GM21737 (cell line): Measurements from ENCODE around the gene LEKR1.
"Not testable (repeated sequence)": the region's sequence is repeated elsewhere in the genome, so short reads cannot be mapped to it uniquely, and the experiment has no call there.

Experiments used
- ATAC-seq: cut with Tn5 transposase; IDR thresholded peaks from one replicate; pipeline ENCODE4 v1.9.1; 2021; ENCODE audit warnings: mild to moderate bottlenecking, moderate library complexity; ENCODE audit not compliant: unreplicated experiment

The LEKR1 gene

DNA sequence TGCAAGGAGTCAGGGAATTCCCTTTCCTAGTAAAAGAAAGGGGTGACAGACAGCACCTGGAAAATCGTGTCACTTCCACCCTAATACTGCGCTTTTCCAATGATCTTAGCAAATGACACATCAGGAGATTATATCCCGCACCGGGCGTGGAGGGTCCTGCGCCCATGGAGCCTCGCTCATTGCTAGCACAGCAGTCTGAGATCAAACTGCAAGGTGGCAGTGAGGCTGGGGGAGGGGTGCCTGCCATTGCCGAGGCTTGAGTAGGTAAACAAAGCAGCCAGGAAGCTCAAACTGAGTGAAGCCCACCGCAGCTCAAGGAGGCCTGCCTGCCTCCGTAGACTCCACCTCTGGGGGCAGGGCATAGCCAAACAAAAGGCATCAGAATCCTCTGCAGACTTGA lies 140.2 kb downstream of the LEKR1 start:
- not testable (repeated sequence) for ATAC-seq

DNA sequence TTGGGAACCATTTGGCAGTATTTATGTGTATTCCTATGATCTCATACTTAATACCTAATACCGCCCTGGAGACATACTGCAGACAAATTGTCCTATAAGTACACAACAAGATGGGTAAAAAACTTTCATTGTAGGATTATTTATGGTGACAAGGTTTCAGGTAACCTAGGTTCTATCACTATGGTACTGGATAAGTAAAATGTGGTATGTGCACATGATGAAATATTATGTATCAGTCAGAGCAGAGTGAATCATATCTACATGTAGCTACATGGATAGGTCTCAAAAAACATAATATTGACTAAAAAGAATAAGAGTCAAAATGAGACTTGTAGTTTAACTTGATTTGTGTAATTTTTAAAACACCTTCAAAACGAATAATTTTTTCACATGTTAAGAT lies 147.8 kb downstream of the LEKR1 start:
- ATAC-seq, result no peak

DNA sequence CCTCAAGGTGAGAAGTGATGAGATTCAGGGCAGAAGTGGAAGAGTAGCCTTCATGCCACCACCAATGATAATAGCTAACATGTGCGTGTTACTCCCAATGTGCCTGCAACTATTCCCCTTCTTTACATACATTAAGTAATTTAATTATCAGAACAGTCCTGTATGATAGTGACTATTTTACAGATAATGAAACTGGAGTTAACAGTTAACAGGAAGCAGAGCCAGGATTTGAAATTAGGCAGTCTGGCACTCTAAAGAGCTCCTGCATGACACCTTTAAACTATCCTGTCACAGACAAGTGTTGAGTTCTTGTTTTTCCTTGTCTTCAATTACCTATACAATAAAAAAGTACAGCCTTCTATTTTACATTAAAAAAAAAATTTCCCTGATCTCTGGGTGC lies 148.8 kb downstream of the LEKR1 start:
- no peak for ATAC-seq

DNA sequence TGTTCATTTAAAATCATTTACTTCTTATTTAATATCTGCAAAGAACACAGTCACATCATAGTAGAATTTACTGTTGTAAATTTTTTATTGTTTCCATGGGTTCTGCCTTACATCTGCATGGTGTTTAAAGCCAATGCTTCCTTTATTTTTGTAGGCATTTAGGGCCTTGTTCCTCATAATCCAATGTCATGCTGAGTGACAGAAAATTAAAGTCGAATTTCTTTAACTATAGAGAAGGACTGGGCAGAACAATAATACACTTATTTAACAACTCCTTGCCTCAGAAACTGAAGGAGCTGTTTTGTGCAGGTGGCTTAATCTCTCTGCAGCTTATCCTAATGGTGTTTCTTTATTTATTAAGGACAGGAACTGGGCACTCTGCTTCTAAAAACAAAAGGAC lies 149.6 kb downstream of the LEKR1 start:
- no peak for ATAC-seq

DNA sequence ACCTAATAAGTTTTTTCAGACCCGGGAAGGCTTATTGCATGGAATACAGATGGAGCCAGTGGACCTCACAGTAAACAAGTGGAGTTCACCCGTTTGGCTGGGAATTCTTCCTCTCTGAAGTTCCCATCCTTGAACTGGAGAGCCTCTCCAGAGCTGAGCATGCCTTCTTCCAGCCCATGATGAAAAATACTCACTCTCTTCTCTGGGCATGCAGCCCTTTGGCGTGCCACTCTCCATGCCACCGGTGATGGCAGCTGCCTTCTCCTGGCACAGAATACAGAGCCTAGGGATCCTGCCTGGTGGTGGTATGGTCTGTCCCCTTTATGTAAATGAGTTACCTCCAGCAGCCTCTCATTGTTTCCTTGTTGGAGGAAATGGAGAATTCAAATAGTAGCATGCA lies 150.8 kb downstream of the LEKR1 start:
- no peak for ATAC-seq

DNA sequence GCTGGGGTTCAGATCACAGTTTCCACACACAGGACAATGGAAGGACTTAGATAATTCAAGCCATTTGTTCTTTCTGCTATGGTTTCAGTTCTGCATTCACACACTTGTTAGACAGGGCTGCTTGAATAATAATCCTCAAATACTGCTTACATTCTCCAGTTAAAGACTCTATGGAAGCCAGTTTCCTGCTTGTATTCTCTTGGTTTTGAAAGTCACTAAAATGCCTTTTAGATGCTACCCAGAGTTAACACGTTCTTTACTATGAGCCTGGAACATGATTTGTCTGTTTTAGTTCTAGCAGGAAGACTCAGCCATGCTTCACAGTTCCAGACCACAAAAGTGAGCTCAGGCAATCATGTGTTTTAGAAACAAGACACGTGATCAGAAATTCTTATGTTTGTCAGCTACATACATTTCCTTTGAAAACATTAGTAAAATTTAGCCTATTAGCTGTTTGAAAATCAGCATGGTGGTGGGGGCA lies 152.4 kb downstream of the LEKR1 start:
- ATAC-seq, result peak; percentile 88

DNA sequence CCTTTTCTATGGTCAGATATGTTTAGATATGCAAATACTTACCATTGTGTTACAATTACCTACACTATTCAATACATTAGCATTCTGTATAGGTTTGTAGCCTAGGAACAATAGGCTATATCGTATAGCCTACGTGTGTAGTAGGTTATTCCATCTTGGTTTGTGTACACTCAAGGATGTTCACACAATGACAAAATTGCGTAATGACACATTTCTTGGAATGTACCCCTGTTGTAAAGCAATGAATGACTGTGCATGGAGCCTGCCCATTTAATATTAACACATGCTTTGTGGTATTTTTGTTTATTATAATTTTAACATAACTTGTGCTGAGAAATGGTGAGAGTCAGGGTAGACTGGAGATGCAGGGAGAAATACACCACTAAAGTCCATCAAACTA lies 154.9 kb downstream of the LEKR1 start:
- no peak for ATAC-seq

DNA sequence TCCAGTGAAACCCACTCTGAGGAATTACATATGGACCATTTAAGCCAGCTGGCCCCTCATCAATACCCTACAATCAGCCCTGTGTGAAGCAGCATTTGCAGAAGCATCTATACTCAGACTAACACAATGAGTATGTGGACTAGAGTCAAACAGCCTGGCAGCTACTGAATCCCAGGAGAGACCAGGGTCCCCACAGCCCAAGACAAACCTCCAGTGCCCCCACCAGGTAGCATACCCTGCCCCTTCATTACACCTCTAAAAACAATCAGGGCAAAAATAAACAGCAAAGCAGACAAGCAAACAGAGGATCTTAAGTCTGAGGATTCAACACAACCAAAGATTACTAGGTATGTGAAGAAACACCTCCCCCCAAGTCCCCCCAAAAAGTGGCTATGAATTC lies 157.4 kb downstream of the LEKR1 start:
- ATAC-seq, result no peak

DNA sequence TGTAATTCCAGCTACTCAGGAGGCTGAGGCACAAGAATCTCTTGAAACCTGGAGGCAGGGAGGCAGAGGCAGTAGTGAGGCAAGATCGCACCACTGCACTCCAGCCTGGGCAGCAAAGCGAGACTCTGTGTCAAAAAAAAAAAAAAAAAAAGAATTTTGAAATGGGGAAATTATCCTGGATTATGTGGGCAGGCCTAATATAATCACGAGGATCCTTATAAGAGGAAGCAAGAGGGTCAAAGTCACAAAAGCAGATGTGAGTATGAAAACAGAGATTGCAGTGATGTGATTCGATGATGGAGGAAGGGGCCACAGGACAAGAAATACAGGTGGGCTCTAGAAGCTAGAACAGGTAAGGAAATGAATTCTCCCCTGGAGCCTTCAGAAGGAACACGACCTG lies 159.6 kb downstream of the LEKR1 start:
- ATAC-seq, result no peak

DNA sequence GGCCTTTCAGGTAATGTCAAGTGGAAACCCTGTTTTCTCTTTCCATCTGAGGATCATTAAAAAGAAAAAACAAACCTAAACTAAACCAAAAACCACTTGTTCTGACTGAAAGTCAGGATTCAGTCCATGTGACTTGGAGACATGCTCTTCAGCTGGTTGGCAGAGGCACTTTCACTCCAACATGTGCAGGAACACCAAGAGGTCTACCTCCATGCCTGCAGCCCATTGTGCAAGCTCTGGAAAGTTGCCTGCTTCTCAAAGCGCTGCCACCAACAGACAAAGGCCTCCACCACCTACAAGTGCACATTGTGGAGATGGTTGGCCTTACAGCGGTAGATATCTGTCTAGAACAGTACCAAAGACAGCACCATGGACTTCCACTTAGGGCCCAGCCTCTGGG lies 161.8 kb downstream of the LEKR1 start:
- no peak for ATAC-seq

DNA sequence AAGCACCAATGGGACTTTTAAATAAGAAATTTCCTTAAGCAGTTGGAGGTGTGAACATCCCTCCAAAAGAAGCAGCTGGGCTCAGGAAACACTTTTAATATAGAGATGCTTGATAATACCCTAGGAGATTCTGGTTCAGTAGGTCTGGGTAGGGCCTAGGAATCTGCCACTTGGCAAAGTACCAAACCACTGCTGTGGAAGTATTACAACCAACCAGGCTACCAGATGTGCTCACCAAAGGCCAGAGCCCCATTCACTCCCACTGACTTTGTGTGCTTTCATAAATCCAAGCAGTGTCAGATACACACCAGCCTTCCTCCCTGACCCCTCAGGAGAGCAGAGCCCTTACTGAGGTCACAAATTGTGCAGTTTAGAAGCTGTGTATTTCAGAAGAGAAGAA lies 171.2 kb downstream of the LEKR1 start:
- ATAC-seq, result no peak

DNA sequence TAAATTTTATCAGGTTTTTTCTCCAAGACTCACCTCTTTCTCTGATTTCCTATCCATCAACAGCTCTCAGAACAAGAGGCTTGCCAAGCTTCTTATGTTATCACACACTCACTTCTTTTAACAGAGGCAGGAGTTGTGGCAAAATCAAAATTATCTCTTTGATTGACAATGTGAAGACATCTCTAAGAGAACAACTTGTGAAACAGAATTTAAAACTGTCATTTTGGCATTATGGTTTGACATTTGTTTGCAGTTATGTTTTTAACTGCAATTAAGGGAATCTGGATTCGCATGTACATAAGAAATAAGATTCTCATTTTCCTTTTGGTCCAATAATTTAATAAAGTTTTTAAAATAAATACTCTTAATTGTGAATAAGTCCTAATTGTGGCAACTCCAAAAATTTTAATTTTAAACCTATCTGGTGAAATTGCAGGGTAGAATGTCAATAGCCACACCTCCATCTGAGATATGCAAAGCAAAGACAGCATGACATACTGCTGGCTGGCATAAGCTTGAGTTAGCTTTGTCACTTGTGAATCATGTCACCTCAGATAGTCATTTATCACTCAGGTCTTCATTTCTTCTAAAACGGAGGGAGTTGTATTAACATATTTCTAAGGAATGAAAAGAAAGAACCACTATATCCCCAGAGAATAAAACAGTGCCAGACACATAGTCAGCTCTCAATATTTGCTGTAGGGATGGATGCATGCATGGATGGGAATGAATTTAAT lies 175.2 kb downstream of the LEKR1 start:
- ATAC-seq, result no peak

DNA sequence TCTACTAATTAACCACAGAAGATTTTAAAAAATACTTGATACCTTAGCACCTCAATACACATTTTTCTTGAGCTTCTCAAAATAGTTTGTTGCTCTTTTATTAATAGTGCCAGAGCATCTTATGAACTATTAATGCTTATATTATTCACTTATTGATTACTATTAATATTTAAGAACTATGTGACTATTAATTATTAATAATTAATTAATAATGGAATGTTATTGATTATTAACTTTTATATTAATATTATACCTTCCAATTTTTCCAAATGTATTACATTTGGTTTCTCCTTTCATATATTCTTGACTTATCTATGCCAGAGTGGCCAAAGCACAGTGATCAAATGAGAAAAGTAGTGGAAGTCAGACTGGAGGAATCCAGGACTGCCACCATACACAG lies 195.5 kb downstream of the LEKR1 start:
- ATAC-seq, result no peak

DNA sequence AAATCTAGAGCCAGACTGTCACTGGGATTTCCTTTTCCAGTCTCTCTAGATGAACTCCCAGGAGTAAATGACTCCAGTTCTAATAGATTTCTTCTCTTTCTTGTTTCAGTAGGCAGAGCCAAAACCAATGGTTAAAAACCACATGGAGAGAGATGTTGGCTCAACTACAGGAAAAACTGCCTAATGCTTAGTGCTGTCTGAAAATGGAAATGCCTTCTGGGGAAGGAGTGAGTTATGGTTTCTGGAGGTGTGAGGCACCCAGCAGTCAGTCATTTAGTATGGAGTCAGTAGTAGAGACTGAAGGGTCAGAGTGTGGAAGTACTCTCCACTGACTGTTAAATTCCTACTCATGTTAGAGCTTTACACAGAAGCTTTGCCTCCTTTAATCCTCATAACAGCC lies 197.1 kb downstream of the LEKR1 start:
- no peak for ATAC-seq

DNA sequence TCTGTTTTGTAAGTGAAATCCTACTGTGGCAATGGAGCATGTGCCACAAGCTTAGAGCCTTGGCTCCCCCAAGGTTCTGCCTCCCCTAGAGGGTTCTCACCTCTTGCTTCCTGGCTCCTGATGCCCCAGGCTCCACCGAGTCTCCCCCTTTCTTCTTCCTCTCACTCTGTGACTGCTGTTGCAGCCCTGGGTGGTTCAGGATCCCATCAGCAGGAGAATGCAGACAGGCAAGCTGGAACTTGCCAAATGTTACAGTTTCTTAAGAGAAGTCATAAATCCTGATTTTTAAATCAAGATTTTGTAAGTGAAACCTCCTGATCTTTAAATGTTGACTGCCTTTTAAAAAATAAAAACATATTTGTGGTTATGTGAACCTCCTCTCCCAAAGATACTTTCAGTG lies 199.9 kb downstream of the LEKR1 start:
- ATAC-seq, result no peak

DNA sequence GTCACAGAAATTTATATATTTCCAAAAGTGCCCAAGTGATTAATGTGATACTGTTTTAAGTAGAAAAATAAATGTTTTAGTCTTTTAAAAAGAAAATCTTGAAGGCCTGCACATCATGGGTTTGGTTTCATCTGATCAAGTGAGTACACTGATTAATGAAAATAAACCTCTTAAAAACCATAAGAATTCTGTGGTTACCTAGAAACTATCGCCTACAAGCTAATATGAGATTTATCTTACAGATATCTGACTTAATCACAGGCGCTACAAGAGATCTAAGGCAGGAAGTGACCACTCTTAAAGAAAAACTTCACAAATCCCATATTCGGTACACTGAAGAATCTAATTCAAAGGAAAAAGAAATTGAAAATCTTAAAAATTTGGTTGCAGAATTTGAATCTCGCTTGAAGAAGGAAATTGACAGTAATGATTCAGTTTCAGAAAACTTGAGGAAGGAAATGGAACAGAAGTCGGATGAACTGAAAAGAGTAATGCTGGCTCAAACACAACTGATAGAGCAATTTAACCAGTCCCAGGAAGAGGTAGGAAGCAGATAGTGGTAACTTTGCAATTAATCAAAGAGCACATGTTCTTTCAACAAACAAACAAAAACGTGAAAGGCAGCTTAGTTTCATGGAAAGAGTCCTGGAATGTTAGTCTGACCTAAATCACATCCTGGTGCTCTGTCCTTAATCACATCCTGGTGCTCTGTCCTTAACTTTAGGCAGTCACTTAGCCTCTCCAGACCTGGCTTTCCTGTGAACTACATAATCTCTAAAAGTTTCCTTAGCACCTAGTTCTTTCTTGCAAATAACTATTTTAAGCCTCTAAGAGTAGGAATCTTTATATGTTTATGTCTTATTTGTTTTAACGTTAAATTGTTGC lies 201.9 kb downstream of the LEKR1 start:
- no peak for ATAC-seq

DNA sequence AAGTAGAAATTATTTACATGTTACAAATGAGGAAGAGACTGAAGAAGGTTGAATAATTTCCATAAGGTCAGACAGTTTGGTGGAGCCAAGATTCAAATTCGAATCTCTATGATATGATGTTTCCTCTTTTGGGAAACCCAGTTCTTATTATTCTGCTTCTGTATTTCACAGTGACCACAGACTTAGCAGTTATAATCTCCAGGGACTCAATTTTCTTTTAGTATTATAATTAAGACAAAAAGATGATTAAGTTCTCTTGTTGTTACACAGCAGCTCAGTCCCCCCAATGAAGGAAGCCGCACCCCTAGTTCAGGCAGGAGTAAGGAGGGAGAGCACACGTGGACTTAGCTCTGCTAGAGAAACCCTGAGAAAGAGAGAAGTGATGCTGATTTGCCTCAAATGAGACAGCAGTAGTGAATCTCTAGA lies 203.2 kb downstream of the LEKR1 start:
- ATAC-seq, result no peak

DNA sequence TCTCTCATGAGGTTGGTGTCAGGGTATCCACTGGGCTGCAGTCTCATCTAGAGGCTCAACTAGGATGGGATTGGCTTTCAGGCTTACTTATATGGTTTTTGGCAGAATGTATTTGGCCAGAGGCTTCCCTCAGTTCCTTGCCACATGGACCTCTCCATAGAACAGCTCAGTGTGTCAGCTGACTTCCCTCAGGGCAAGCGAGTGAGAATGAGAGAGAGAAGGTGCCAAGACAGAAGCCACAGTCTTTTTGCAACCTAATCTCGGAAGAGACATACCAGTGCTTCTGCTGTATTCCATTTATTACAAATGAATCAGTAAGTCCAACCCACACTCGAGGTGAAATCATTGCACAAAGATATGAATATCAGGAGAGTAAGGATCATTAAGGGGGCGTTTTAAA lies 204.6 kb downstream of the LEKR1 start:
- ATAC-seq, result no peak

DNA sequence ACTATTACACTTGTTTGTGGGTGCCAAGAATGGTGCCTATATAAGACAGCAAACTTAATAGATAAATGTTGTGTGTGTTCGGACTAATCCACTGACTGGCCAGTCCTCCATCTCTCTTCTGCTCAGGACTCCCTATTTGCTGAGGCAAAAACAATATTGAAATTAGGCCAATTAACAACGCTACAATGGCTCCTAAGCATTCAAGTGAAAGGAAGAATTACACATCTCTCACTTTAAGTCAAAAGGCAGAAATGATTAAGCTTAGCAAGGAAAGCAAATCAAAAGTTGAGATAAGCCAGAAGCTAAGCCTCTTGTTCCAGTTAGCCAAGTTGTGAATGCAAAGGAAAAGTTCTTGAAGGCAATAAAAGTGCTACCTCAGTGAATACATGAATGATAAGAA lies 206.8 kb downstream of the LEKR1 start:
- ATAC-seq, result no peak

DNA sequence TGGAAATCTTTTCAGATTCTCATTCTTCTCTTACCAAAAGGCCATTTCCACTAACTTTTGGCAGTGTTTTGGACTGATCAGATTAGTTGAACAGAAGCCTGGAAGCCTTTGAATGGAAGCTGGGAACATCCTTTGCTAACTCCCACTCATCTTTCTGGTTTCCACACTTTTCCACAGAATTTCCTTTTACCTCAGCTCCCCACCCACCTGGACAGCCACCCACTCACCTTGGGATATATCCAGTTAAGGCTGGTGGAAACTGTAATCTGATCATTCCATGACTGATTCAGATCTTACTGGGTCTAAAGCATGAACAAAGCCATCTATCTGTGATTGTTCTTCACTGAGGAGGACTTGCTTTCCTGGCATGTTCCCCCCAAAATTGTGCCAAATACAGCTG lies 214.3 kb downstream of the LEKR1 start:
- no peak for ATAC-seq

DNA sequence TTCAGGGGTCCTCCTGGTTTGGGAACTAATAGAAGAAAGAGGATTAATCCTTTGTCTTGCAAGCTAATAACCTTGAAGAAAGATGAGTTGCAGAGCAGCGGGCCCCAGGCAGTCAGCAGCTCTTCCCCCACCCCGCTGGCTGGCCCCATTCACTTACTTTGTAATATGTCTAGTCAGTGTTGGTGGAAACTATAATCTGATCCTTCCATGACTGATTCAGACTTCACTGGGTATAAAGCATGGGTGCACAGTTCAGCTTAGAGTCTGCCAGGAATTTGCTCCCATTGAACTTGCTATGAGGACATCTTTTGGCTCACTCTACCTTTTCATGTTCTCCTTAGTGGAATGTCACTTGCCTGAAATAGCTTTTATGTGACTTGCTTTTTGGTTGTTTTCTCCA lies 216.1 kb downstream of the LEKR1 start:
- ATAC-seq, result no peak

DNA sequence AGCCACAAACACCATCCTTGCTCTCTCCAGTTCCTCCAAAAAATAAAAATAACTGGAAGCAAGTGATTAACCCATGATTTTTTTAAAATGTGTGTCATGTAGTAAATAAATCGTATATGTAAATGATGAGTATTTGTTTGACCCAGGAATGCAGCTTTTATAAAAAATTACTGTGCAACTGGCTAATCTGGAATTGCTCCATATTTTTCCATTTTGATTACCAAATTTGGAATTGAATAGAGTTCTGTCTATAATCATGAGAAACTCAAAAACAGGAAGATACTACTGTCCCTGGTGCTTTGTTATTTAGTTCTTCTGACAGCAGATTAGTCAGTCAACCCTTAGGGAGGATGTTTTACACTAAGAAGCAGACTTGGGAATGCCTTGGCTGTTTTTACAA lies 217.6 kb downstream of the LEKR1 start:
- no peak for ATAC-seq
